HG03139 (cell line): Measurements from ENCODE around the gene NDUFB6.
"Not testable (repeated sequence)": the region's sequence is repeated elsewhere in the genome, so short reads cannot be mapped to it uniquely, and the experiment has no call there.

Source experiments
- ATAC-seq: cut with Tn5 transposase; IDR thresholded peaks from one replicate; pipeline ENCODE4 v1.9.1; 2021; ENCODE audit not compliant: unreplicated experiment

NDUFB6 gene

GRCh38 chr9:32572900-32573523, at the start of gene NDUFB6:
Gene NDUFB6, minus strand, starts transcription at chr9:32573159. Its CDS starts 99 bp downstream, at chr9:32573060.
- peak; percentile 90 for ATAC-seq

DNA sequence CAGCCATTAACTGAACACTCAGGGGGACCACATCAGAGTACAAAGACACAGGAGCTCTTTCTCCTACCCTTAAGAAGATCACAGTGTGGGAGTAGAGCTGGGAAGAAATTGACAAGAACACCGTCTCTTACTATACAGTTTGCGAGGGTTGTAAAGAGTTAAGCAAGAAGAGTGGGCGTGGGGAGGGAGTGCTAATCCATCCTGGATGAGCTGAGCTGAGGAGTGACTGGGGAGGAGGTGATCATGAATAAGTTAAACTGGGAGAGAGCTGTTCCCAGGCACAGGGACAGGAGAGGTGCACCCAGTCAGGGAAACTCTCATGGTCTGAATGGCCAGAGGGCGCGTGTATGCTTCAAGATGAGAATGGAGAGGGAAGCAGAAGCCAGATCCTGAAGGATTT, 45.3 kb upstream of the NDUFB6 start:
- ATAC-seq = no peak

DNA sequence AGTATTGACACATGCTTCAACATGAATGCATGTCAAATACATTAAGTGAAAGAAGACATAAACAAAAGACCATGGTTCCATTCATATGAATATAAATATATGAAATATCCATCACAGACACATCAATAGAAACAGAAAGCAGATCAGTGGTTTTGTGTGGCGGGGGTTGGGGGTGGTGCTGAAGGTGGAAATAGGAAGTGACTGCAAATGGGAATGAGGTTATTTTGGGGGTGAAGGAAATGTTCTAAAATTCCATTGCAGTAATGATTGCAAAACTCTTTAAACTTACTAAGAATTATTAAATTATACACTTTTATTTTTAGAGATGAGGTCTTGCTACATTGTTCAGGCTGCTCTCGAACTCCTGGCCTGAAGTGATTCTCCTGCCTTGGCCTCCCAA, 33.9 kb upstream of the NDUFB6 start:
- ATAC-seq = no peak

- ATAC-seq = no peak
These were observed 31.2 kb upstream of the NDUFB6 start for GRCh38 chr9:32603914-32604852.

GRCh38 chr9:32599021-32599420, 26.1 kb upstream of the NDUFB6 start:
- not testable (repeated sequence) for ATAC-seq

DNA sequence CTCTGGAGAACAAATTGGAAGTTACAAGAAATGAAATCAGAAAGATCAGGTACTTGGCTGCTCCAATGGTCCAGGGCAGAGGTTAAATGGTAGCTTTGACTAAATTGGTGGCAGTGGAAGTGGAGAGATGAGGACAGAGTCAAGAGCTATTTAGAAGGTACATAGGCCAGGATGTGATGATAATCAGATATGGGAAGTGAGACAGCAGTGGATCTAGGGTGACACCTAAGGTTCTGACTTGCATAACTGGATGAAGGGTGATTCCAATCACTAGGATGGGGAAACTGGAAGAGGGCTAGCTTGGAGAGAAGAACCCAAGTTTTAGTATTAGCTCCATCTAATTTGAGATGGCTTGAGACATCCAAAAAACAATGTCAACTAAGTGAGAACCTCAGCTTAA, 24.0 kb upstream of the NDUFB6 start:
- no peak for ATAC-seq

- no peak for ATAC-seq
These were observed 23.3 kb upstream of the NDUFB6 start for GRCh38 chr9:32596096-32596865.

- no peak for ATAC-seq
These were observed 17.9 kb upstream of the NDUFB6 start for GRCh38 chr9:32590898-32591297.

GRCh38 chr9:32590476-32590875, 17.5 kb upstream of the NDUFB6 start:
- no peak for ATAC-seq

GRCh38 chr9:32589083-32589723, 16.2 kb upstream of the NDUFB6 start:
- ATAC-seq = no peak

GRCh38 chr9:32587901-32588300, 14.9 kb upstream of the NDUFB6 start:
- no peak for ATAC-seq

- no peak for ATAC-seq
These were observed 11.8 kb upstream of the NDUFB6 start for GRCh38 chr9:32584784-32585183.

- ATAC-seq = no peak
These were observed 8.7 kb upstream of the NDUFB6 start for GRCh38 chr9:32581512-32582143.

DNA sequence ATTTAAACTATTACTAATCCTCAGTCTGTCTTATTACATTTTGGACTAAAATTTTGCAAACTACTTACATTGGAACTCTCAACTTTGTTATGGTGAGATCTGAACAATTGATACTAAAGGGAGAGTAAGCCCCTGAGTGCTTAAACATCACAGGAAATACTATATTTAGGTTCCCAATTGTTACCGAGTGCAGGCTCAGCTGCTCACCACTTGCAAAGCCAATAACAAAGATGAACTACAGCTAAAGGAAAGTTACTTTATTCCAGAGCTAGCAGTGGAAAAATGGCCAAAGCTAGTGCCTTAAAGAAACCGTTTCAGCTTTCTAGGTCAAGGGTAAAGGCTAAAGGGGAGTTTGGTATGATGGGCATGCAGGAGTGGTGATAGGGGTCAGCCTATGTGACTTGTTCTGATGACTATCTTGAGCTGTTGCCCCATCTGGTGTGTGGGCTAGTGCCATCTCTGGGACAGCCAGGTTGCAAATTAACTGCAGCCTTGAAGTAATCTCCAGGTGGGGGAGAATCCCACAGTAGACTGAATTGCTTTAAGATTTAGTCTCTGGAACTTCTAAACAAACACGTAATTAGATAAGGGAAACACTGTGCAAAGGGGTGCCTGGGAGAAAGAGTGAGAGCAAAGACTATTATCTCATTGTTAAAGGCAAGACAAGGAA, 7.8 kb upstream of the NDUFB6 start:
- no peak for ATAC-seq

DNA sequence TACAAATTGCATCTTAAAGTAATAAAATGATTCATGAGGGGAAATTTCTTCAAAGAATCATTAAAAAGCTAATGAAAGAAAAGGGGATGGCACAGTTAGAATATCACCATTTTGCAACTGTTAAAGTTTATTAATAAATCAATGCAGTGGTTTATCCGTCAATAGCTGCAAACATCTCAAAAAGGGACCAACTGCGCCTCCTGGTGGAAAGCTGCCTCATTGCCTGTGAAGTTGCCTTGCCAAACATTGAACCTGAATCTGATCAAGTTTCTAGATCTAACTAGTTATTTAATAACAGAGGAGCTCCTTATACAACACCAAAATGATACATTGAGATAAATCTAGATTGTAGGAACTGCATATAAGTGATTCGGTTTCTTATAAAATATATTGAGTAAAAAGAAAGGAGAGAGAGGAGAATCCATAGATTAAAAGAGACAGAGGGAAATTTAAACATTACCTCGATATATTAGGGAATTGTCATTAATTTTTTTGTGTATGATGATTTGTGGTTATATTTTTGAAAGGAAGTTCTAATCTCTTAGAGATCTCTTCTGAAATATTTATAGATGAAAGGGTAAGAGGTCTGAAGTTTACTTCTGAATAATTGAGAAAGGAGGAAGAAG, 6.9 kb upstream of the NDUFB6 start:
- no peak for ATAC-seq

DNA sequence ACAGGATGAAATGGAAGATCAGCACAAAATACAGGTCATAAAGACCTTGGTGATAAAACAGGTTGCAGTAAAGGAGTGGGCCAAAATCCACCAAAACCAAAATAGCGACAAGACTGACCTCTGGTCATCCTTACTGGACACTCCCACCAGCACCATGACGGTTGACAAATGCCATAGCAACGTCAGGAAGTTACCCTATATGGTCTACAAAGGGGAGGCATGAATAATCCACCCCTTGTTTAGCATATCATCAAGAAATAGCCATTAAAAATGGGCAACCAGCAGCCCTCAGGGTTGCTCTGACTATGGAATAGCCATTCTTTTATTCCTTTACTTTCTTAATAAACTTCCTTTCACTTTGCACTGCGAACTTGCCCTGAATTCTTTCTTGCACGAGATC, 6.0 kb upstream of the NDUFB6 start:
- ATAC-seq = no peak

DNA sequence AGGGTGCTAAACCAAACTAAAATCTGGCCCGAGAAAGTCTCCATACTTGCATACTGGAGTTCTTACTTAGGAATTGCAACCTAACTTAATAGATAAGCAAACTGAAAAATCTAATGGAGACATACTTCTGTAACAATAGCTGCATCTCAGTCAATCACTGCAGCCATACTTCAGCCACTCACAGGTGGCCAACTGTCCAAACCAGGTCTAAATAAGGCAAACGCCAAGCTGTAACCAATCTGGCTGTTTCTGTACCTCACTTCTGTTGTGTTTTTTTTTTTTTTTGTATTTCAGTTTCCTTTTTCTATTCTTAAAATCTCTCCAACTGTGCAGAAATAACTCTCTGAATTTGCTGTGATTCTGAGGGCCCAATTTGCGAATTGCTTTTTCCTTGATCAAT, 4.4 kb upstream of the NDUFB6 start:
- ATAC-seq = no peak

DNA sequence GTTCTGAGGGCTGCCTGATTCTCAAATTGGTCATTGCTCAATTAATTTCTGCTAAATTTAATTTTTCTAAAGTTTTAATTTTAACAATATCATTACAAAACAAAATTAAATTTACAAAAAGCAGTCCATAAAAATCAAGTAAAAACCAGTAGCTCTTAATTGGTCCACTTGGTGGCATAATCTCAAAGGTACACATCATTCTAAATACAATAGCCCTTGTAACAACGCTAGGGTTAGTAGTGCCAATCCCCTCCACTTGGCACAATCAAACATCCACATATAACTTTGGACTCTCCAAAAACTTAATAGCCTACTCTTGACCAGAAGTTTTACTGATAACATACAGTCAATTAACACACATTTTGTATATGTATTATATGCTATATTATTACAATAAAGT, 1.9 kb upstream of the NDUFB6 start:
- no peak for ATAC-seq

GRCh38 chr9:32573821-32574220, 862 bp upstream of the NDUFB6 start:
- ATAC-seq = no peak
